GM23338 (cell line): ENCODE measurements around the gene PNMA1. TPM values are rescaled to one million over a fixed set of nuclear protein-coding genes. Genes with fewer than 3 reads are reported as not detected.

Experiments
- ATAC-seq: fragments of 200-7000 bp; cut with Tn5 transposase; 3 replicates; pipeline ENCODE4 v1.9.1; 2020
- DNase-seq: peaks from one replicate; pipeline ENCODE4 v3.0.0-alpha.2; 2015; ENCODE audit warnings: low spot score
- H2AFZ ChIP-seq: fragments of 200-600 bp; sonication (generic); 2 replicates; pipeline ENCODE4 v1.8.0; 2016; ENCODE audit warnings: antibody characterized with exemption, mild to moderate bottlenecking, moderate library complexity
- H3F3A ChIP-seq: fragments of 200-600 bp; sonication (generic); replicated peaks from 2 replicates; pipeline ENCODE4 v1.8.0; 2017; ENCODE audit warnings: antibody characterized with exemption, mixed run types, low read depth
- H3K27ac ChIP-seq: fragments of 200-600 bp; sonication (generic); 2 replicates; pipeline ENCODE4 v1.6.1; 2016; ENCODE audit warnings: low read depth
- H3K27me3 ChIP-seq: fragments of 200-600 bp; sonication (generic); 2 replicates; pipeline ENCODE4 v1.8.0; 2016; ENCODE audit warnings: mild to moderate bottlenecking, mixed run types, moderate library complexity; ENCODE audit not compliant: insufficient read depth
- H3K36me3 ChIP-seq: fragments of 200-600 bp; sonication (generic); 2 replicates; pipeline ENCODE4 v1.8.0; 2016; ENCODE audit warnings: mild to moderate bottlenecking; ENCODE audit not compliant: insufficient read depth
- H3K4me1 ChIP-seq: fragments of 200-600 bp; sonication (generic); 2 replicates; pipeline ENCODE4 v1.8.0; 2016; ENCODE audit warnings: mild to moderate bottlenecking, moderate library complexity; ENCODE audit not compliant: insufficient read depth
- H3K4me2 ChIP-seq: fragments of 200-600 bp; sonication (generic); 2 replicates; pipeline ENCODE4 v1.7.1; 2017; ENCODE audit warnings: mixed run types
- H3K4me3 ChIP-seq: fragments of 200-600 bp; sonication (generic); 2 replicates; pipeline ENCODE4 v1.6.1; 2016; ENCODE audit warnings: mixed run types
- H3K79me2 ChIP-seq: fragments of 200-600 bp; sonication (generic); replicated peaks from 2 replicates; pipeline ENCODE4 v1.8.0; 2017; ENCODE audit warnings: mild to moderate bottlenecking; ENCODE audit not compliant: insufficient read depth
- H3K9me2 ChIP-seq: fragments of 200-600 bp; sonication (generic); 2 replicates; pipeline ENCODE4 v1.8.0; 2017; ENCODE audit not compliant: insufficient read depth
- H4K20me1 ChIP-seq: fragments of 200-600 bp; sonication (generic); replicated peaks from 2 replicates; pipeline ENCODE4 v1.8.0; 2017; ENCODE audit warnings: mild to moderate bottlenecking; ENCODE audit not compliant: insufficient read depth
- H3K27ac Mint-ChIP-seq: 2 replicates; pipeline ENCODE4 v1.8.0; 2020; ENCODE audit warnings: inconsistent platforms, mild to moderate bottlenecking, moderate library complexity, mixed read lengths
- H3K27me3 Mint-ChIP-seq: 3 replicates; pipeline ENCODE4 v1.8.0; 2022; ENCODE audit warnings: low read depth, mild to moderate bottlenecking, moderate library complexity, mixed read lengths, inconsistent platforms; ENCODE audit not compliant: insufficient read depth, poor library complexity
- H3K36me3 Mint-ChIP-seq: 3 replicates; pipeline ENCODE4 v1.8.0; 2021; ENCODE audit warnings: low read depth, mild to moderate bottlenecking, inconsistent platforms, moderate library complexity, mixed read lengths
- H3K4me1 Mint-ChIP-seq: 3 replicates; pipeline ENCODE4 v1.8.0; 2020; ENCODE audit warnings: mild to moderate bottlenecking, inconsistent platforms, mixed read lengths
- H3K4me3 Mint-ChIP-seq: 3 replicates; pipeline ENCODE4 v1.8.0; 2021; ENCODE audit warnings: moderate library complexity, mild to moderate bottlenecking, inconsistent platforms, mixed read lengths
- H3K9me3 Mint-ChIP-seq: 3 replicates; pipeline ENCODE4 v1.8.0; 2020; ENCODE audit warnings: moderate library complexity, mild to moderate bottlenecking, inconsistent platforms, mixed read lengths
- CREB1 ChIP-seq: fragments of 250-450 bp; sonication (Bioruptor Pico); IDR thresholded peaks from 2 replicates; pipeline ENCODE4 v1.5.0; 2020; ENCODE audit warnings: low read depth, mild to moderate bottlenecking, moderate library complexity
- CTCF ChIP-seq, 2 experiments: fragments of 200-600 bp in 1 of 2; sonication (generic) in 1 of 2; conservative IDR thresholded peaks; 2 replicates each; pipeline versions ENCODE4 v1.5.1 to v1.6.1; 2016 to 2017; ENCODE audit warnings: antibody characterized with exemption in 2 of 2, low read depth in 2 of 2, mild to moderate bottlenecking in 2 of 2, moderate library complexity in 1 of 2
- EZH2phosphoT487 ChIP-seq: fragments of 200-600 bp; sonication (generic); IDR thresholded peaks from one replicate; pipeline ENCODE4 v1.8.1; 2018; ENCODE audit warnings: antibody characterized with exemption; ENCODE audit not compliant: unreplicated experiment
- NANOG ChIP-seq: IDR thresholded peaks from 2 replicates; pipeline ENCODE4 v1.6.1; 2016; ENCODE audit warnings: antibody characterized with exemption, borderline replicate concordance
- POLR2AphosphoS5 ChIP-seq: IDR thresholded peaks from 2 replicates; pipeline ENCODE4 v1.6.1; 2016; ENCODE audit warnings: antibody characterized with exemption, low read depth
- REST ChIP-seq: IDR thresholded peaks from one replicate; pipeline ENCODE4 v1.6.1; 2018; ENCODE audit warnings: antibody characterized with exemption; ENCODE audit not compliant: unreplicated experiment
- ZNF114 ChIP-seq: fragments of 250-450 bp; sonication (Bioruptor Pico); IDR thresholded peaks from 2 replicates; pipeline ENCODE4 v1.5.0; 2020; ENCODE audit warnings: mild to moderate bottlenecking, moderate library complexity
- ZNF331 ChIP-seq: fragments of 250-450 bp; sonication (Bioruptor Pico); IDR thresholded peaks from 2 replicates; pipeline ENCODE4 v1.5.0; 2020; ENCODE audit warnings: low read depth, mild to moderate bottlenecking, moderate library complexity
- ZNF462 ChIP-seq: fragments of 250-450 bp; sonication (Bioruptor Pico); IDR thresholded peaks from 2 replicates; pipeline ENCODE4 v1.5.0; 2020; ENCODE audit warnings: mild to moderate bottlenecking, moderate library complexity
- polyA plus RNA-seq: library from polyadenylated mRNA; unstranded; fragments of >200 nt; fragmentation: Nextera tagmentation; extraction: Ambion mirVana; gene quantifications from 2 replicates; pipeline ENCODE4 v1.2.1, GENCODE V29; 2016
- total RNA-seq: library from RNA; depleted of rRNA; stranded (reverse); fragments of >200 nt; shearing (Covaris generic); gene quantifications from 2 replicates; pipeline ENCODE4 v1.2.3, GENCODE V29; 2014

Gene PNMA1
- total and polyA plus RNA-seq, 2 experiments from 2014 or later: 18.2 to 32.9 TPM

- Mint-ChIP-seq H3K27ac (no peak overlapping the region), H3K9me3 (no peaks in the 10 kb centered on the region), H3K4me3 (no peak overlapping the region), H3K4me1 (peaks cover 55% of the 10 kb centered on the region), H3K36me3 (peaks cover 21% of the 10 kb centered on the region), H3K27me3 (peaks cover 22% of the 10 kb centered on the region)
- no peak overlapping the region for H3K27ac ChIP-seq
- no peaks in the 10 kb centered on the region for H3K79me2 ChIP-seq
- H3K36me3 ChIP-seq: no peaks in the 10 kb centered on the region
- TF ChIP-seq NANOG: no peak
- H3K27me3 ChIP-seq: 0 out of 2 replicates have a peak, but pooled peaks cover 6% of the 10 kb centered on the region
- no peak overlapping the region for H3K4me2 ChIP-seq
- H3K9me2 ChIP-seq: no peaks in the 10 kb centered on the region
- H2AFZ ChIP-seq: no peak overlapping the region
- ATAC-seq (no peak), DNase-seq (no peak)
- peaks cover 39% of the 10 kb centered on the region for H3K4me1 ChIP-seq
- H3K4me3 ChIP-seq: no peak overlapping the region
- H4K20me1 ChIP-seq: 0 out of 2 replicates have a peak, but pooled peaks cover 3% of the 10 kb centered on the region
- H3F3A ChIP-seq: peaks cover 15% of the 10 kb centered on the region; the same call in 1 of the 2 replicates
Measured at GRCh38 chr14:73722581-73722980, 8.4 kb upstream of the PNMA1 start.

GRCh38 chr14:73721101-73721821, 7.1 kb upstream of the PNMA1 start:
- H3K36me3 ChIP-seq: no peaks in the 10 kb centered on the region
- 0 out of 2 replicates have a peak, but pooled peaks cover 7% of the 10 kb centered on the region for H4K20me1 ChIP-seq
- no peak for TF ChIP-seq REST
- no peak for TF ChIP-seq NANOG
- TF ChIP-seq CTCF (conservative IDR thresholded peaks at IDR 0.05; ENCODE audit: low read depth in 2 of 2): no peak
- TF ChIP-seq ZNF114: no peak
- TF ChIP-seq ZNF462: no peak
- TF ChIP-seq EZH2phosphoT487: no peak
- no peak for TF ChIP-seq POLR2AphosphoS5
- TF ChIP-seq ZNF331: no peak
- TF ChIP-seq CREB1 (CRISPR knock-in tag): no peak
- no peaks in the 10 kb centered on the region for H3K9me2 ChIP-seq
- Mint-ChIP-seq H3K4me1 (peaks cover 64% of the 10 kb centered on the region), H3K4me3 (no peak overlapping the region; the same call in 2 of the 3 replicates), H3K36me3 (peaks cover 21% of the 10 kb centered on the region), H3K27me3 (peaks cover 24% of the 10 kb centered on the region), H3K27ac (no peak overlapping the region; the same call in 1 of the 2 replicates), H3K9me3 (no peaks in the 10 kb centered on the region)
- H3K4me2 ChIP-seq: peak overlapping the region; percentile 30
- no peak overlapping the region for H3K4me3 ChIP-seq
- peaks cover 45% of the 10 kb centered on the region for H3K4me1 ChIP-seq
- no peak overlapping the region for H2AFZ ChIP-seq
- H3K27me3 ChIP-seq: 0 out of 2 replicates have a peak, but pooled peaks cover 6% of the 10 kb centered on the region
- no peaks in the 10 kb centered on the region for H3K79me2 ChIP-seq
- H3F3A ChIP-seq: peaks cover 15% of the 10 kb centered on the region; the same call in 1 of the 2 replicates
- ATAC-seq (peak; percentile 67), DNase-seq (peak; percentile 78)
- no peak overlapping the region for H3K27ac ChIP-seq
